T1000 (cell line): ENCODE data around the gene SHROOM2.
"Not testable (repeated sequence)": the region's sequence is repeated elsewhere in the genome, so short reads cannot be mapped to it uniquely, and the experiment has no call there.

Source experiments
- DNase-seq: peaks from one replicate; lab custom pipeline; 2025; ENCODE audit warnings: mixed read lengths; lab: John Stamatoyannopoulos, UW

The SHROOM2 gene

GRCh38 chrX:9832811-9833210 lies 46.6 kb downstream of the SHROOM2 start:
- DNase-seq, result no peak

GRCh38 chrX:9835585-9836210 lies 49.5 kb downstream of the SHROOM2 start:
- DNase-seq, result no peak

- no peak for DNase-seq
Measured at GRCh38 chrX:9842541-9842940, 56.3 kb downstream of the SHROOM2 start.

- DNase-seq, result no peak
Measured at GRCh38 chrX:9844936-9845577, 58.8 kb downstream of the SHROOM2 start.

GRCh38 chrX:9845578-9845952 lies 59.3 kb downstream of the SHROOM2 start:
- no peak for DNase-seq

- no peak for DNase-seq
Measured at GRCh38 chrX:9846631-9847030, 60.4 kb downstream of the SHROOM2 start.

- DNase-seq, result no peak
Measured at GRCh38 chrX:9847071-9847470, 60.8 kb downstream of the SHROOM2 start.

- DNase-seq, result no peak
Measured at GRCh38 chrX:9848718-9849479, 62.7 kb downstream of the SHROOM2 start.

- DNase-seq, result no peak
Measured at GRCh38 chrX:9851890-9852289, 65.7 kb downstream of the SHROOM2 start.

GRCh38 chrX:9853307-9853706 lies 67.1 kb downstream of the SHROOM2 start:
- no peak for DNase-seq

GRCh38 chrX:9855561-9856283 lies 69.5 kb downstream of the SHROOM2 start:
- no peak for DNase-seq

- no peak for DNase-seq
Measured at GRCh38 chrX:9856588-9856987, 70.4 kb downstream of the SHROOM2 start.

GRCh38 chrX:9857575-9858474 lies 71.6 kb downstream of the SHROOM2 start:
- no peak for DNase-seq

- not testable (repeated sequence) for DNase-seq
Measured at GRCh38 chrX:9858684-9859083, 72.5 kb downstream of the SHROOM2 start.

GRCh38 chrX:9859711-9860555 lies 73.7 kb downstream of the SHROOM2 start:
- DNase-seq, result peak; percentile 9

- DNase-seq, result no peak
Measured at GRCh38 chrX:9860826-9861225, 74.6 kb downstream of the SHROOM2 start.

GRCh38 chrX:9861711-9862110 lies 75.5 kb downstream of the SHROOM2 start:
- DNase-seq, result no peak

- no peak for DNase-seq
Measured at GRCh38 chrX:9862525-9862924, 76.3 kb downstream of the SHROOM2 start.

- DNase-seq, result no peak
Measured at GRCh38 chrX:9862953-9863352, 76.7 kb downstream of the SHROOM2 start.

GRCh38 chrX:9864011-9864410 lies 77.8 kb downstream of the SHROOM2 start:
- no peak for DNase-seq
